Ureter (tissue), 1 donor: Measurements from ENCODE around the gene BMP2. TPM values are rescaled to one million over a fixed set of nuclear protein-coding genes. Genes with fewer than 3 reads are reported as not detected.

ENCODE experiments used
- DNase-seq: peaks from one replicate; pipeline ENCODE4 v3.0.0-alpha.2; 2020; ENCODE audit warnings: low spot score
- total RNA-seq: library from RNA; stranded (reverse); gene quantifications from one replicate; pipeline ENCODE4 v1.2.4, GENCODE V29; 2023
- donor health status: DM: yes; HTN: yes; CAD: no.

The BMP2 gene
- total RNA-seq: 11.6 TPM

GRCh38 chr20:6767536-6768227 lies at the start of gene BMP2:
TSS of gene BMP2 (plus strand) at chr20:6767686. CDS start at chr20:6770127, 2,441 bp downstream.
- peak; percentile 48 for DNase-seq

GRCh38 chr20:6718662-6719368 lies 48.7 kb upstream of the BMP2 start:
- no peak for DNase-seq

GRCh38 chr20:6719369-6719721 lies 48.1 kb upstream of the BMP2 start:
- no peak for DNase-seq

GRCh38 chr20:6726761-6727160 lies 40.7 kb upstream of the BMP2 start:
- no peak for DNase-seq

GRCh38 chr20:6730672-6731328 lies 36.7 kb upstream of the BMP2 start:
- DNase-seq: no peak

GRCh38 chr20:6732001-6732447 lies 35.5 kb upstream of the BMP2 start:
- DNase-seq: no peak

- DNase-seq: no peak
These were observed 34.6 kb upstream of the BMP2 start for GRCh38 chr20:6732851-6733250.

- no peak for DNase-seq
These were observed 33.5 kb upstream of the BMP2 start for GRCh38 chr20:6733965-6734364.

- no peak for DNase-seq
These were observed 31.3 kb upstream of the BMP2 start for GRCh38 chr20:6735942-6736845.

GRCh38 chr20:6739406-6739805 lies 28.1 kb upstream of the BMP2 start:
- no peak for DNase-seq

- no peak for DNase-seq
These were observed 27.4 kb upstream of the BMP2 start for GRCh38 chr20:6740096-6740495.

- no peak for DNase-seq
These were observed 23.3 kb upstream of the BMP2 start for GRCh38 chr20:6744180-6744579.

GRCh38 chr20:6744805-6745204 lies 22.7 kb upstream of the BMP2 start:
- DNase-seq: no peak

GRCh38 chr20:6746901-6747609 lies 20.4 kb upstream of the BMP2 start:
- no peak for DNase-seq

- DNase-seq: no peak
These were observed 17.0 kb upstream of the BMP2 start for GRCh38 chr20:6750438-6750837.

GRCh38 chr20:6756693-6757595 lies 10.5 kb upstream of the BMP2 start:
- no peak for DNase-seq

- no peak for DNase-seq
These were observed 2.9 kb upstream of the BMP2 start for GRCh38 chr20:6764619-6765018.

- no peak for DNase-seq
These were observed 1.9 kb upstream of the BMP2 start for GRCh38 chr20:6765469-6766058.

GRCh38 chr20:6766433-6766832 lies 1.1 kb upstream of the BMP2 start:
- DNase-seq: no peak

GRCh38 chr20:6767126-6767535 lies 355 bp upstream of the BMP2 start:
- no peak for DNase-seq
